WTC11 (cell line): ENCODE data around the gene PLEKHA6. TPM values are rescaled to one million over a fixed set of nuclear protein-coding genes. Genes with fewer than 3 reads are reported as not detected.

ENCODE experiments used
- ATAC-seq: fragments of 200-7000 bp; cut with Tn5 transposase; 2 replicates; pipeline ENCODE4 v1.10.0; 2021; ENCODE audit warnings: mild to moderate bottlenecking, moderate library complexity
- CTCF ChIA-PET: fragments of 300-600 bp; sonication (Branson Sonifier 250); formaldehyde crosslinking; loops from one replicate; lab custom pipeline; 2021; ENCODE audit warnings: antibody characterized with exemption; lab: Charles Lee
- POLR2A ChIA-PET: fragments of 350-600 bp; sonication (Branson Sonifier 250); formaldehyde crosslinking; loops from one replicate; lab custom pipeline; 2021; ENCODE audit warnings: antibody characterized with exemption; lab: Charles Lee
- DNase-seq: peaks from one replicate; pipeline ENCODE4 v3.0.0; 2021; ENCODE audit warnings: low spot score
- H3K27ac Mint-ChIP-seq: 2 replicates; pipeline ENCODE4 v1.8.0; 2021; ENCODE audit warnings: mixed read lengths
- H3K27me3 Mint-ChIP-seq: 2 replicates; pipeline ENCODE4 v1.8.0; 2021; ENCODE audit warnings: low read depth, mild to moderate bottlenecking, moderate library complexity, mixed read lengths
- H3K36me3 Mint-ChIP-seq: 2 replicates; pipeline ENCODE4 v1.8.0; 2021; ENCODE audit warnings: mixed read lengths
- H3K4me1 Mint-ChIP-seq: 2 replicates; pipeline ENCODE4 v1.8.0; 2022; ENCODE audit warnings: mixed read lengths
- H3K4me3 Mint-ChIP-seq: 2 replicates; pipeline ENCODE4 v1.8.0; 2021; ENCODE audit warnings: mild to moderate bottlenecking, moderate library complexity, mixed read lengths
- H3K9me3 Mint-ChIP-seq: 2 replicates; pipeline ENCODE4 v1.8.0; 2021; ENCODE audit warnings: mixed read lengths
- CBFB ChIP-seq: sonication (generic); formaldehyde crosslinking; IDR thresholded peaks from 2 replicates; pipeline ENCODE4 v1.8.1; 2022; ENCODE audit warnings: mild to moderate bottlenecking, low read depth, missing genetic modification reagents
- GRHL2 ChIP-seq: fragments of 250-450 bp; sonication (Bioruptor Pico); IDR thresholded peaks from 2 replicates; pipeline ENCODE4 v1.8.0; 2022; ENCODE audit warnings: mild to moderate bottlenecking, moderate library complexity; ENCODE audit not compliant: insufficient replicate concordance, severe bottlenecking
- HMGA2 ChIP-seq: fragments of 250-450 bp; sonication (Bioruptor Pico); IDR thresholded peaks from 2 replicates; pipeline ENCODE4 v1.4.0; 2021; ENCODE audit warnings: mild to moderate bottlenecking, moderate library complexity
- SMAD3 ChIP-seq: sonication (generic); formaldehyde crosslinking; IDR thresholded peaks from 2 replicates; pipeline ENCODE4 v1.8.0; 2022; ENCODE audit warnings: missing genetic modification reagents, mild to moderate bottlenecking, borderline replicate concordance
- SOX15 ChIP-seq: fragments of 250-450 bp; sonication (Bioruptor Pico); IDR thresholded peaks from 2 replicates; pipeline ENCODE4 v1.9.0; 2021; ENCODE audit warnings: mild to moderate bottlenecking
- TCF7 ChIP-seq: sonication (generic); formaldehyde crosslinking; IDR thresholded peaks from 2 replicates; pipeline ENCODE4 v1.8.0; 2022; ENCODE audit warnings: mild to moderate bottlenecking, low read depth, missing genetic modification reagents, moderate library complexity
- TEAD4 ChIP-seq: sonication (generic); formaldehyde crosslinking; IDR thresholded peaks from 2 replicates; pipeline ENCODE4 v1.8.0; 2022; ENCODE audit warnings: mild to moderate bottlenecking, missing genetic modification reagents
- TP53 ChIP-seq: sonication (generic); formaldehyde crosslinking; IDR thresholded peaks from 2 replicates; pipeline ENCODE4 v1.8.1; 2023; ENCODE audit warnings: mild to moderate bottlenecking, missing genetic modification reagents
- ZBTB21 ChIP-seq: sonication (generic); formaldehyde crosslinking; IDR thresholded peaks from 2 replicates; pipeline ENCODE4 v1.8.1; 2023; ENCODE audit warnings: mild to moderate bottlenecking, missing genetic modification reagents, borderline replicate concordance
- ZNF138 ChIP-seq: sonication (generic); formaldehyde crosslinking; conservative IDR thresholded peaks from 2 replicates; pipeline ENCODE4 v1.8.1; 2022; ENCODE audit warnings: mild to moderate bottlenecking, moderate library complexity, missing genetic modification reagents
- ZNF317 ChIP-seq: sonication (generic); formaldehyde crosslinking; IDR thresholded peaks from 2 replicates; pipeline ENCODE4 v1.8.1; 2023; ENCODE audit warnings: low read depth, mild to moderate bottlenecking, moderate library complexity, missing genetic modification reagents, borderline replicate concordance
- total RNA-seq: library from RNA; stranded (reverse); gene quantifications from 3 replicates; pipeline ENCODE4 v1.2.3, GENCODE V29; 2021
- TF ChIP-seq, protein P1 (sequence below): fragments of 250-450 bp; sonication (Bioruptor Pico); IDR thresholded peaks from 2 replicates; pipeline ENCODE4 v1.9.0; 2021; ENCODE audit warnings: moderate library complexity, mild to moderate bottlenecking, inconsistent platforms, borderline replicate concordance
- TF ChIP-seq, protein P2 (sequence below): fragments of 250-450 bp; sonication (Bioruptor Pico); IDR thresholded peaks from 2 replicates; pipeline ENCODE4 v1.9.0; 2021; ENCODE audit warnings: mild to moderate bottlenecking
- TF ChIP-seq, protein P3 (sequence below): sonication (generic); formaldehyde crosslinking; IDR thresholded peaks from 2 replicates; pipeline ENCODE4 v1.8.1; 2023; ENCODE audit warnings: mild to moderate bottlenecking, missing genetic modification reagents, moderate library complexity
- TF ChIP-seq, protein P4 (sequence below): sonication (generic); formaldehyde crosslinking; IDR thresholded peaks from 2 replicates; pipeline ENCODE4 v1.8.0; 2023; ENCODE audit warnings: missing genetic modification reagents, mild to moderate bottlenecking, borderline replicate concordance
- TF ChIP-seq, protein P5 (sequence below): fragments of 250-450 bp; sonication (Bioruptor Pico); IDR thresholded peaks from 2 replicates; pipeline ENCODE4 v1.9.0; 2021; ENCODE audit warnings: mild to moderate bottlenecking, borderline replicate concordance
- TF ChIP-seq, protein P6 (sequence below): fragments of 250-450 bp; sonication (Bioruptor Pico); IDR thresholded peaks from 2 replicates; pipeline ENCODE4 v1.8.0; 2021; ENCODE audit warnings: mild to moderate bottlenecking

The PLEKHA6 gene
- total RNA-seq, 1 experiment from 2014 or later = 11.6 TPM

DNA sequence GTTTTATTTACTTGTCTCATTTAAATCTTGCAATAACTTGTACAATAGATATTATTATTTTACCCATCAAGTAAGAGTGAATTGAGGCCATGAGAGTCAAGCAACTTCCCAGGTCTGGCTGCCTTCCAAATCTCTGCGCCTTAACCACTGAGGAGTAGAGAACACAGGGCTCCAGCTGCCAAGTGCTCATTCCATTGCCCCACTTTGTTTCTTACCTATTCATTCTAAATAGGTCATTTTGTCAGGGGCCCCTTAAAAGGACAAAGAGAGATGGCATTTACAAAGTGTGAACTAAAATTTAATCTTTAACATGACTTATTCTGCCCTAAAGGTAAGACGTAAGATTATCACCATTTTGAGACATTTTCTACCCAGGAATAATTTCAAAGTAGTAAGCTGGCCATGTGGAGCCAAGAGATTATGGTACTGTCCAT lies 48.4 kb upstream of the PLEKHA6 start:
- Mint-ChIP-seq H3K4me1 (peaks cover 12% of the 10 kb centered on the region), H3K4me3 (peak overlapping the region; percentile 100), H3K27me3 (no peaks in the 10 kb centered on the region), H3K9me3 (no peaks in the 10 kb centered on the region), H3K27ac (no peak overlapping the region), H3K36me3 (peaks cover 54% of the 10 kb centered on the region)
- TF ChIP-seq CBFB (CRISPR knock-in tag) = no peak
- TF ChIP-seq TEAD4 = no peak
- TF ChIP-seq SMAD3 (CRISPR knock-in tag) = no peak
- TF ChIP-seq, protein P1, sequence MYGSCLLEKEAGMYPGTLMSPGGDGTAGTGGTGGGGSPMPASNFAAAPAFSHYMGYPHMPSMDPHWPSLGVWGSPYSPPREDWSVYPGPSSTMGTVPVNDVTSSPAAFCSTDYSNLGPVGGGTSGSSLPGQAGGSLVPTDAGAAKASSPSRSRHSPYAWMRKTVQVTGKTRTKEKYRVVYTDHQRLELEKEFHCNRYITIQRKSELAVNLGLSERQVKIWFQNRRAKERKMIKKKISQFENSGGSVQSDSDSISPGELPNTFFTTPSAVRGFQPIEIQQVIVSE = no peak
- TF ChIP-seq HMGA2 (CRISPR knock-in tag) = no peak
- no peak for TF ChIP-seq TCF7
- TF ChIP-seq SOX15 (CRISPR knock-in tag) = no peak
- no peak for TF ChIP-seq GRHL2 (CRISPR knock-in tag)
- no peak for TF ChIP-seq ZNF317 (CRISPR knock-in tag)
- TF ChIP-seq ZBTB21 (CRISPR knock-in tag) = no peak
- TF ChIP-seq, protein P2, sequence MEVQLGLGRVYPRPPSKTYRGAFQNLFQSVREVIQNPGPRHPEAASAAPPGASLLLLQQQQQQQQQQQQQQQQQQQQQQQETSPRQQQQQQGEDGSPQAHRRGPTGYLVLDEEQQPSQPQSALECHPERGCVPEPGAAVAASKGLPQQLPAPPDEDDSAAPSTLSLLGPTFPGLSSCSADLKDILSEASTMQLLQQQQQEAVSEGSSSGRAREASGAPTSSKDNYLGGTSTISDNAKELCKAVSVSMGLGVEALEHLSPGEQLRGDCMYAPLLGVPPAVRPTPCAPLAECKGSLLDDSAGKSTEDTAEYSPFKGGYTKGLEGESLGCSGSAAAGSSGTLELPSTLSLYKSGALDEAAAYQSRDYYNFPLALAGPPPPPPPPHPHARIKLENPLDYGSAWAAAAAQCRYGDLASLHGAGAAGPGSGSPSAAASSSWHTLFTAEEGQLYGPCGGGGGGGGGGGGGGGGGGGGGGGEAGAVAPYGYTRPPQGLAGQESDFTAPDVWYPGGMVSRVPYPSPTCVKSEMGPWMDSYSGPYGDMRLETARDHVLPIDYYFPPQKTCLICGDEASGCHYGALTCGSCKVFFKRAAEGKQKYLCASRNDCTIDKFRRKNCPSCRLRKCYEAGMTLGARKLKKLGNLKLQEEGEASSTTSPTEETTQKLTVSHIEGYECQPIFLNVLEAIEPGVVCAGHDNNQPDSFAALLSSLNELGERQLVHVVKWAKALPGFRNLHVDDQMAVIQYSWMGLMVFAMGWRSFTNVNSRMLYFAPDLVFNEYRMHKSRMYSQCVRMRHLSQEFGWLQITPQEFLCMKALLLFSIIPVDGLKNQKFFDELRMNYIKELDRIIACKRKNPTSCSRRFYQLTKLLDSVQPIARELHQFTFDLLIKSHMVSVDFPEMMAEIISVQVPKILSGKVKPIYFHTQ (CRISPR knock-in tag) = no peak
- TF ChIP-seq, protein P3, sequence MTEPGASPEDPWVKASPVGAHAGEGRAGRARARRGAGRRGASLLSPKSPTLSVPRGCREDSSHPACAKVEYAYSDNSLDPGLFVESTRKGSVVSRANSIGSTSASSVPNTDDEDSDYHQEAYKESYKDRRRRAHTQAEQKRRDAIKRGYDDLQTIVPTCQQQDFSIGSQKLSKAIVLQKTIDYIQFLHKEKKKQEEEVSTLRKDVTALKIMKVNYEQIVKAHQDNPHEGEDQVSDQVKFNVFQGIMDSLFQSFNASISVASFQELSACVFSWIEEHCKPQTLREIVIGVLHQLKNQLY (CRISPR knock-in tag) = no peak
- TF ChIP-seq, protein P4, sequence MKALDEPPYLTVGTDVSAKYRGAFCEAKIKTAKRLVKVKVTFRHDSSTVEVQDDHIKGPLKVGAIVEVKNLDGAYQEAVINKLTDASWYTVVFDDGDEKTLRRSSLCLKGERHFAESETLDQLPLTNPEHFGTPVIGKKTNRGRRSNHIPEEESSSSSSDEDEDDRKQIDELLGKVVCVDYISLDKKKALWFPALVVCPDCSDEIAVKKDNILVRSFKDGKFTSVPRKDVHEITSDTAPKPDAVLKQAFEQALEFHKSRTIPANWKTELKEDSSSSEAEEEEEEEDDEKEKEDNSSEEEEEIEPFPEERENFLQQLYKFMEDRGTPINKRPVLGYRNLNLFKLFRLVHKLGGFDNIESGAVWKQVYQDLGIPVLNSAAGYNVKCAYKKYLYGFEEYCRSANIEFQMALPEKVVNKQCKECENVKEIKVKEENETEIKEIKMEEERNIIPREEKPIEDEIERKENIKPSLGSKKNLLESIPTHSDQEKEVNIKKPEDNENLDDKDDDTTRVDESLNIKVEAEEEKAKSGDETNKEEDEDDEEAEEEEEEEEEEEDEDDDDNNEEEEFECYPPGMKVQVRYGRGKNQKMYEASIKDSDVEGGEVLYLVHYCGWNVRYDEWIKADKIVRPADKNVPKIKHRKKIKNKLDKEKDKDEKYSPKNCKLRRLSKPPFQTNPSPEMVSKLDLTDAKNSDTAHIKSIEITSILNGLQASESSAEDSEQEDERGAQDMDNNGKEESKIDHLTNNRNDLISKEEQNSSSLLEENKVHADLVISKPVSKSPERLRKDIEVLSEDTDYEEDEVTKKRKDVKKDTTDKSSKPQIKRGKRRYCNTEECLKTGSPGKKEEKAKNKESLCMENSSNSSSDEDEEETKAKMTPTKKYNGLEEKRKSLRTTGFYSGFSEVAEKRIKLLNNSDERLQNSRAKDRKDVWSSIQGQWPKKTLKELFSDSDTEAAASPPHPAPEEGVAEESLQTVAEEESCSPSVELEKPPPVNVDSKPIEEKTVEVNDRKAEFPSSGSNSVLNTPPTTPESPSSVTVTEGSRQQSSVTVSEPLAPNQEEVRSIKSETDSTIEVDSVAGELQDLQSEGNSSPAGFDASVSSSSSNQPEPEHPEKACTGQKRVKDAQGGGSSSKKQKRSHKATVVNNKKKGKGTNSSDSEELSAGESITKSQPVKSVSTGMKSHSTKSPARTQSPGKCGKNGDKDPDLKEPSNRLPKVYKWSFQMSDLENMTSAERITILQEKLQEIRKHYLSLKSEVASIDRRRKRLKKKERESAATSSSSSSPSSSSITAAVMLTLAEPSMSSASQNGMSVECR = no peak
- ChIA-PET POLR2A (no interaction called here), CTCF (interaction anchor here (1.2 to 4.9 kb wide), 4 partner anchors 10 to 201 kb away, joined by 3 to 47 read pairs (median 13); no protein-coding TSS in a partner anchor)
- no peak for ATAC-seq
- no peak for DNase-seq

DNA sequence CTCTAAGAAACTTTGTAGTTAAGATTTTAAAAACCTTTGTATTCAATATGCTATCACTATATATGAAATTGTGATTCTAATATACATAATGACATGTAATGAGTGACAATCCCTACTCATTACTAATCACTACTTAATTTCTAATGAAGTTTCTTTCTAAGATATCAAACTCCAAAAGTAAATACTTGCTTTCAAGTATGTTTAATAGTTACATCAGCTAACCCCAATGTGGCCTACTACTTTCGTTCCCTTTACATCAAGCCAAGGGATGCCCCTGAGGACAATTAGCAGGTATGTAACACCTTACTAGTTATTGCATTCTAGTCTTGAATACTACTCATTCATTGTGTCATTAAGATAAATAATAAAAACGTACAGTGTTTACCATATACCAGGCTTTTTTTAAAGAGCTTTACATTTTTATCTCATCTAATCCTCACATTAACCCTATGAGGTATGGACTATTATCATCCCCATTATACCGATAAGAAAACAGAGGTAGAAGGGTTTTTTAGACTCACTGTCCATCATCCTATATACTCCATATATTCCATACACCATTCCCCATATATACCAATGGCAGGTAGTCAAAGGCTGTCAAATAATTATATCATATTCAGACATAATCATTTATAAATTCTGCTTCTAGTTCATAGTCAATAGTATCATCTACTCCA lies 47.7 kb upstream of the PLEKHA6 start:
- Mint-ChIP-seq H3K27ac (no peak overlapping the region), H3K36me3 (peaks cover 54% of the 10 kb centered on the region), H3K4me1 (peaks cover 12% of the 10 kb centered on the region), H3K27me3 (no peaks in the 10 kb centered on the region), H3K4me3 (peak overlapping the region; percentile 100), H3K9me3 (no peaks in the 10 kb centered on the region)
- no peak for TF ChIP-seq TP53 (CRISPR knock-in tag)
- TF ChIP-seq, protein P5, sequence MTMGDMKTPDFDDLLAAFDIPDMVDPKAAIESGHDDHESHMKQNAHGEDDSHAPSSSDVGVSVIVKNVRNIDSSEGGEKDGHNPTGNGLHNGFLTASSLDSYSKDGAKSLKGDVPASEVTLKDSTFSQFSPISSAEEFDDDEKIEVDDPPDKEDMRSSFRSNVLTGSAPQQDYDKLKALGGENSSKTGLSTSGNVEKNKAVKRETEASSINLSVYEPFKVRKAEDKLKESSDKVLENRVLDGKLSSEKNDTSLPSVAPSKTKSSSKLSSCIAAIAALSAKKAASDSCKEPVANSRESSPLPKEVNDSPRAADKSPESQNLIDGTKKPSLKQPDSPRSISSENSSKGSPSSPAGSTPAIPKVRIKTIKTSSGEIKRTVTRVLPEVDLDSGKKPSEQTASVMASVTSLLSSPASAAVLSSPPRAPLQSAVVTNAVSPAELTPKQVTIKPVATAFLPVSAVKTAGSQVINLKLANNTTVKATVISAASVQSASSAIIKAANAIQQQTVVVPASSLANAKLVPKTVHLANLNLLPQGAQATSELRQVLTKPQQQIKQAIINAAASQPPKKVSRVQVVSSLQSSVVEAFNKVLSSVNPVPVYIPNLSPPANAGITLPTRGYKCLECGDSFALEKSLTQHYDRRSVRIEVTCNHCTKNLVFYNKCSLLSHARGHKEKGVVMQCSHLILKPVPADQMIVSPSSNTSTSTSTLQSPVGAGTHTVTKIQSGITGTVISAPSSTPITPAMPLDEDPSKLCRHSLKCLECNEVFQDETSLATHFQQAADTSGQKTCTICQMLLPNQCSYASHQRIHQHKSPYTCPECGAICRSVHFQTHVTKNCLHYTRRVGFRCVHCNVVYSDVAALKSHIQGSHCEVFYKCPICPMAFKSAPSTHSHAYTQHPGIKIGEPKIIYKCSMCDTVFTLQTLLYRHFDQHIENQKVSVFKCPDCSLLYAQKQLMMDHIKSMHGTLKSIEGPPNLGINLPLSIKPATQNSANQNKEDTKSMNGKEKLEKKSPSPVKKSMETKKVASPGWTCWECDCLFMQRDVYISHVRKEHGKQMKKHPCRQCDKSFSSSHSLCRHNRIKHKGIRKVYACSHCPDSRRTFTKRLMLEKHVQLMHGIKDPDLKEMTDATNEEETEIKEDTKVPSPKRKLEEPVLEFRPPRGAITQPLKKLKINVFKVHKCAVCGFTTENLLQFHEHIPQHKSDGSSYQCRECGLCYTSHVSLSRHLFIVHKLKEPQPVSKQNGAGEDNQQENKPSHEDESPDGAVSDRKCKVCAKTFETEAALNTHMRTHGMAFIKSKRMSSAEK (CRISPR knock-in tag) = no peak
- TF ChIP-seq, protein P6, sequence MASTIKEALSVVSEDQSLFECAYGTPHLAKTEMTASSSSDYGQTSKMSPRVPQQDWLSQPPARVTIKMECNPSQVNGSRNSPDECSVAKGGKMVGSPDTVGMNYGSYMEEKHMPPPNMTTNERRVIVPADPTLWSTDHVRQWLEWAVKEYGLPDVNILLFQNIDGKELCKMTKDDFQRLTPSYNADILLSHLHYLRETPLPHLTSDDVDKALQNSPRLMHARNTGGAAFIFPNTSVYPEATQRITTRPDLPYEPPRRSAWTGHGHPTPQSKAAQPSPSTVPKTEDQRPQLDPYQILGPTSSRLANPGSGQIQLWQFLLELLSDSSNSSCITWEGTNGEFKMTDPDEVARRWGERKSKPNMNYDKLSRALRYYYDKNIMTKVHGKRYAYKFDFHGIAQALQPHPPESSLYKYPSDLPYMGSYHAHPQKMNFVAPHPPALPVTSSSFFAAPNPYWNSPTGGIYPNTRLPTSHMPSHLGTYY = no peak
- TF ChIP-seq ZNF138 (CRISPR knock-in tag) = no peak
- no peak for ATAC-seq
- DNase-seq = no peak
- CTCF ChIA-PET = interaction anchor here (1.2 to 4.9 kb wide), 4 partner anchors 9 to 200 kb away, joined by 3 to 47 read pairs (median 13); no protein-coding TSS in a partner anchor
- POLR2A ChIA-PET = no interaction called here
